Measurements from ENCODE around the gene BAHCC1. TPM values are rescaled to one million over a fixed set of nuclear protein-coding genes. Genes with fewer than 3 reads are reported as not detected.

The BAHCC1 gene
- total RNA-seq, 1 donor: 11.2 TPM

DNA sequence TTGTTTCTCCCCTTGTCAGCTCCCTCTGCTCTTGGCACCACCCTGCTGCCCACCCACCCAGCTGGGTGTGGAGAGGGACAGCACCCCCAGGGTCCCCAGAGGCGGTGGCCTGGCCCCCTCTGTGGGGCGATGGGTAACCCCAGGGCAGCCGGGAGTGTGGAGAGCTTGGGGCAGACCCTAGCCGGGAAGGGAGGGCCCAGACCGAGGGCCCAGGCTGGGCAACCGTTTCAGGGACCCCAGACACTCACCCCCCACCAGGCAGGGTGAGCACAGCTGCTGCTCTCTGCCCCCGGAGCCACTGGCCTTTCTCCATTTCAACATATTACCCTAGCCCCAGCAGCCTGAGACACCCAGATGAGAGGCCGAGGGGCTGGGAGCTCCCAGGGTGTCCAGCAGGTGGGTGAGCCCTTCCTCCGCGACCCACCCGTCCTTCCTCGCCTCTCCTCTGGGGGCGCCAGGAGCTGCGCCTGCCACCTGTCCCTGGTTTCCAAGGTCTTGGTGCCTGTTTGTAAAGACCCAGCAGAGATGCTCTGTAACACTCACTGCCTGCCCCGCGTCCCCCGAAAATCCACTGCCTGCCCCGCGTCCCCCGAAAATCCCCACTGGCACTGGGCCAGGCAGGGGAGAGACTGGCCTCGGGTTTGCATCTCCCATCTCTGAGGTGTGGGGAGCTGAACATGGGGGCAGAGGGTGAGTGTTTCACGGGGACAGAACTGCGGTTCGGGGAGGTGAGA is 45.4 kb downstream of the BAHCC1 start:
- H3K79me2 ChIP-seq (ENCODE audit: insufficient read depth, low read length): no peaks in the 10 kb centered on the region
- H3K4me2 ChIP-seq (ENCODE audit: insufficient read depth, low read length): no peak overlapping the region
- no peak overlapping the region for H2AFZ ChIP-seq (ENCODE audit: low read length)
- H4K20me1 ChIP-seq (ENCODE audit: insufficient read depth, low read length): no peaks in the 10 kb centered on the region
- no peak for DNase-seq (ENCODE audit: insufficient read length, low spot score, missing footprints)
- no peak overlapping the region for H3K4me3 ChIP-seq (ENCODE audit: insufficient read depth, low read length)
- H3K36me3 ChIP-seq (ENCODE audit: insufficient read depth, low read length): no peaks in the 10 kb centered on the region
- TF ChIP-seq CTCF (IDR thresholded peaks at IDR 0.05; ENCODE audit: extremely low read depth, low read depth, low read length): peak; percentile 37
- H3K27ac ChIP-seq (ENCODE audit: low read depth, low read length): no peak overlapping the region
- no peaks in the 10 kb centered on the region for H3K9me3 ChIP-seq (ENCODE audit: low read depth, low read length)
- no peaks in the 10 kb centered on the region for H3K4me1 ChIP-seq (ENCODE audit: insufficient read depth, low read length)
- H3K27me3 ChIP-seq (ENCODE audit: insufficient read depth, low read length): no peaks in the 10 kb centered on the region

GRCh38 chr17:81442791-81443190 is 47.5 kb downstream of the BAHCC1 start:
- Histone ChIP-seq H3K4me2 (ENCODE audit: insufficient read depth, low read length) (no peak overlapping the region), H2AFZ (ENCODE audit: low read length) (no peak overlapping the region), H3K9me3 (ENCODE audit: low read depth, low read length) (no peaks in the 10 kb centered on the region), H3K36me3 (ENCODE audit: insufficient read depth, low read length) (no peaks in the 10 kb centered on the region), H3K27me3 (ENCODE audit: insufficient read depth, low read length) (no peaks in the 10 kb centered on the region), H3K27ac (ENCODE audit: low read depth, low read length) (no peak overlapping the region), H4K20me1 (ENCODE audit: insufficient read depth, low read length) (no peaks in the 10 kb centered on the region), H3K79me2 (ENCODE audit: insufficient read depth, low read length) (no peaks in the 10 kb centered on the region), H3K4me1 (ENCODE audit: insufficient read depth, low read length) (no peaks in the 10 kb centered on the region), H3K4me3 (ENCODE audit: insufficient read depth, low read length) (no peak overlapping the region)
- no peak for TF ChIP-seq CTCF (IDR thresholded peaks at IDR 0.05; ENCODE audit: extremely low read depth, low read depth, low read length)
- DNase-seq (ENCODE audit: insufficient read length, low spot score, missing footprints): no peak

GRCh38 chr17:81443269-81443668 is 48.0 kb downstream of the BAHCC1 start:
- Histone ChIP-seq H3K9me3 (ENCODE audit: low read depth, low read length) (no peaks in the 10 kb centered on the region), H3K27me3 (ENCODE audit: insufficient read depth, low read length) (no peaks in the 10 kb centered on the region), H3K4me1 (ENCODE audit: insufficient read depth, low read length) (no peaks in the 10 kb centered on the region), H3K4me2 (ENCODE audit: insufficient read depth, low read length) (no peak overlapping the region), H3K79me2 (ENCODE audit: insufficient read depth, low read length) (no peaks in the 10 kb centered on the region), H3K4me3 (ENCODE audit: insufficient read depth, low read length) (no peak overlapping the region), H3K36me3 (ENCODE audit: insufficient read depth, low read length) (no peaks in the 10 kb centered on the region), H2AFZ (ENCODE audit: low read length) (no peak overlapping the region), H3K27ac (ENCODE audit: low read depth, low read length) (no peak overlapping the region), H4K20me1 (ENCODE audit: insufficient read depth, low read length) (no peaks in the 10 kb centered on the region)
- TF ChIP-seq CTCF (IDR thresholded peaks at IDR 0.05; ENCODE audit: extremely low read depth, low read depth, low read length): no peak
- DNase-seq (ENCODE audit: insufficient read length, low spot score, missing footprints): no peak

DNA sequence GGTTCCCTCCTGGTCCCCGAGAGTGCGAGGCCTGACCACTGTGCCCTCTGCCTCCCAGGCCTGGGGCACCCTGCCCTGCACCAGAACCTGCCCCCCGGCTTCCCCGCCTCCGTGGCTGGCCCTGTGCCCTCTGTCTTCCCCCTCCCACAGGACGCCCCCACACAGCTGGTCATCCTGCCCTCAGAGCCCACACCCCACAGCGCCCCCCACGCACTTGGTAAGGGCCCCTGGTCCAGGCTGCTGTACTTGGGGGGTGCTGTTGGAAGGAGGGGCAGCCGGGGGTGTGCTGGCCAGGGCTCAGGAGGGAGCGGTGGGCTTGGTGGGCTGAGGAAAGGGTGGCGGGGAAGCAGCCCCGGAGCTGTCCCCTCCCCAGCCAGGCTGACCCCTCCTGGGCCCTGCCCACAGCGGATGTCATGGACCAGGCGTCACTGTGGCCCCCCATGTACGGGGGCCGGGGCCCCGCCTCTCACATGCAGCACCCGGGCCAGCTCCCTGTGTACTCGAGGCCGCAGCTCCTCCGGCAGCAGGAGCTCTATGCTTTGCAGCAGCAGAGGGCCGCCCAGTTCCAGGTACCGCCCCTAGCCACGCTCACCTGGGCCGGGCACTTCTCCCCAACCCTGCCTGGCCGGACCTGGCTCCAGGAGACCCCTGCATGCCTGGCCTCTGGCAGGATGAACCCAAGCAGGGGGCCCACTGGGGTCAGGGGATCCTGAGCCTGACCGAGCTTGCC is 49.5 kb downstream of the BAHCC1 start:
- Histone ChIP-seq H3K27me3 (ENCODE audit: insufficient read depth, low read length) (no peaks in the 10 kb centered on the region), H3K4me1 (ENCODE audit: insufficient read depth, low read length) (no peaks in the 10 kb centered on the region)

More for the DNA sequence above, 49.5 kb downstream of the BAHCC1 start:
- Histone ChIP-seq H3K4me2 (ENCODE audit: insufficient read depth, low read length) (no peak overlapping the region), H3K36me3 (ENCODE audit: insufficient read depth, low read length) (no peaks in the 10 kb centered on the region), H3K79me2 (ENCODE audit: insufficient read depth, low read length) (no peaks in the 10 kb centered on the region), H3K9me3 (ENCODE audit: low read depth, low read length) (no peaks in the 10 kb centered on the region), H2AFZ (ENCODE audit: low read length) (no peak overlapping the region), H4K20me1 (ENCODE audit: insufficient read depth, low read length) (no peaks in the 10 kb centered on the region), H3K27ac (ENCODE audit: low read depth, low read length) (no peak overlapping the region), H3K4me3 (ENCODE audit: insufficient read depth, low read length) (no peak overlapping the region)
- no peak for DNase-seq (ENCODE audit: insufficient read length, low spot score, missing footprints)
- no peak for TF ChIP-seq CTCF (IDR thresholded peaks at IDR 0.05; ENCODE audit: extremely low read depth, low read depth, low read length)

All from osteoblast (primary cell).